Smooth muscle cell (in vitro differentiated cells): ENCODE data around the gene TRIM63. TPM values are rescaled to one million over a fixed set of nuclear protein-coding genes. Genes with fewer than 3 reads are reported as not detected.

Experiments used
- DNase-seq: peaks from one replicate; lab custom pipeline; 2025; ENCODE audit not compliant: unreplicated experiment; lab: John Stamatoyannopoulos, UW
- H2AFZ ChIP-seq: fragments of 200-600 bp; sonication (generic); 2 replicates; pipeline ENCODE4 v1.6.0; 2016; ENCODE audit warnings: antibody characterized with exemption, low read depth, mild to moderate bottlenecking
- H3F3A ChIP-seq: fragments of 200-600 bp; sonication (generic); 2 replicates; pipeline ENCODE4 v1.6.0; 2017; ENCODE audit warnings: antibody characterized with exemption, low read depth
- H3K27ac ChIP-seq: fragments of 200-600 bp; sonication (generic); 2 replicates; pipeline ENCODE4 v1.5.1; 2016; ENCODE audit warnings: low read depth, mild to moderate bottlenecking
- H3K27me3 ChIP-seq: fragments of 200-600 bp; sonication (generic); 2 replicates; pipeline ENCODE4 v1.6.1; 2016; ENCODE audit warnings: low read depth, mild to moderate bottlenecking
- H3K36me3 ChIP-seq: fragments of 200-600 bp; sonication (generic); 2 replicates; pipeline ENCODE4 v1.5.1; 2016; ENCODE audit warnings: low read depth
- H3K4me1 ChIP-seq: fragments of 200-600 bp; sonication (generic); 2 replicates; pipeline ENCODE4 v1.5.1; 2016; ENCODE audit warnings: low read depth
- H3K4me2 ChIP-seq: fragments of 200-600 bp; sonication (generic); 2 replicates; pipeline ENCODE4 v1.6.0; 2016; ENCODE audit warnings: mild to moderate bottlenecking
- H3K4me3 ChIP-seq: fragments of 200-600 bp; sonication (generic); 2 replicates; pipeline ENCODE4 v1.5.1; 2016; ENCODE audit warnings: mild to moderate bottlenecking
- H3K79me2 ChIP-seq: fragments of 200-600 bp; sonication (generic); 2 replicates; pipeline ENCODE4 v1.6.0; 2016; ENCODE audit warnings: low read depth, mild to moderate bottlenecking
- H3K9ac ChIP-seq: fragments of 200-600 bp; sonication (generic); 2 replicates; pipeline ENCODE4 v1.6.0; 2016; ENCODE audit warnings: low read depth
- H3K9me3 ChIP-seq: fragments of 200-600 bp; sonication (generic); replicated peaks from 2 replicates; pipeline ENCODE4 v1.5.1; 2016; ENCODE audit warnings: low read depth
- H4K20me1 ChIP-seq: fragments of 200-600 bp; sonication (generic); 2 replicates; pipeline ENCODE4 v1.6.0; 2016; ENCODE audit warnings: low read depth
- WGBS: methylation state at CpG from one replicate; pipeline ENCODE4 v1.1.7; 2016; ENCODE audit warnings: low lambda C conversion rate; 5-methylcytosine and 5-hydroxymethylcytosine counted together
- polyA plus RNA-seq: library from polyadenylated mRNA; unstranded; fragments of >200 nt; fragmentation: Nextera tagmentation; extraction: Ambion mirVana; gene quantifications from 2 replicates; pipeline ENCODE4 v1.2.1, GENCODE V29; 2016
- total RNA-seq: library from RNA; depleted of rRNA; stranded (reverse); fragments of >200 nt; gene quantifications from 2 replicates; pipeline ENCODE4 v1.2.3, GENCODE V29; 2014
- TF ChIP-seq, protein P1 (sequence below): fragments of 200-600 bp; sonication (generic); IDR thresholded peaks from 2 replicates; pipeline ENCODE4 v1.5.1; 2017; ENCODE audit warnings: borderline replicate concordance, mild to moderate bottlenecking, antibody characterized with exemption; ENCODE audit not compliant: insufficient read depth, poor library complexity, severe bottlenecking

The TRIM63 gene
- total and polyA plus RNA-seq, 2 experiments from 2014 or later = 0.14 TPM; not detected in 1

DNA sequence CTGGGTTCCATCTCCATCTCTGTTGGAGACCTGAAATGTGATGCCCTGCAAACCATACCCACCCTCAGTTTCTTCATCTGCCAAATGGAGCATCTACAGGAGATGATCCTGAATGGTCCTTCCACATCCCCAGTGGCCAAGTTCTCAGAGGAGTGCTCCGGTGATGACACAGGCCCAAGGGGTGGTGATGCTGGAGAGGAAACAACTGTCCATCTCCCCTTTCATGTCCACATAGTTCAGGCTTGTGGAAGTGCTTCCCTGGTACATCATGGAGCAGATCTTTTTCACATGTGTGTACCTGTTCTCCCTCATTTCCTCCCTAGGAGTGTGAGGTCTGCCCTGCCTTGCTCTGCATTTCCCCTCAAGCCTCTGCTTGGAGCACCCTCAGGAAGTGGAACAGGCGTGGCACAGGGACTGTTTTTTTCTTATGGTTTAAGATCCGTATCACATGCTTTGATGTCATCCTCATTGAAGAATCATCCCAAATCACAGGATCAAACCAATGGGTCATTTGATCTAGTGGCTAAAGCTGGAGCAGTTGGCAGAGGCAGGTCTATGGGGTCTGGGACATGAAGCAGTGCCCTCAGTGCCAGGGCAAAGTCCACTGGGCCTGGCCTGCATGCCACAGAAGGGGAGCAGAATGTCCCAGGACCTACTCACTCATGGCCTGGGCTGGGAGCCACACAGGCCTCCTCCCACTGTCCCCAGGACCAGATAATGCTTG lies 8.2 kb upstream of the TRIM63 start:
- Histone ChIP-seq H3K4me1 (no peaks in the 10 kb centered on the region), H3K9ac (no peak overlapping the region), H3F3A (no peaks in the 10 kb centered on the region), H3K4me2 (no peak overlapping the region), H3K36me3 (no peaks in the 10 kb centered on the region), H2AFZ (no peak overlapping the region), H3K4me3 (no peak overlapping the region), H3K9me3 (no peaks in the 10 kb centered on the region), H3K27ac (no peak overlapping the region), H3K27me3 (no peaks in the 10 kb centered on the region), H3K79me2 (no peaks in the 10 kb centered on the region), H4K20me1 (no peaks in the 10 kb centered on the region)
- TF ChIP-seq, protein P1, sequence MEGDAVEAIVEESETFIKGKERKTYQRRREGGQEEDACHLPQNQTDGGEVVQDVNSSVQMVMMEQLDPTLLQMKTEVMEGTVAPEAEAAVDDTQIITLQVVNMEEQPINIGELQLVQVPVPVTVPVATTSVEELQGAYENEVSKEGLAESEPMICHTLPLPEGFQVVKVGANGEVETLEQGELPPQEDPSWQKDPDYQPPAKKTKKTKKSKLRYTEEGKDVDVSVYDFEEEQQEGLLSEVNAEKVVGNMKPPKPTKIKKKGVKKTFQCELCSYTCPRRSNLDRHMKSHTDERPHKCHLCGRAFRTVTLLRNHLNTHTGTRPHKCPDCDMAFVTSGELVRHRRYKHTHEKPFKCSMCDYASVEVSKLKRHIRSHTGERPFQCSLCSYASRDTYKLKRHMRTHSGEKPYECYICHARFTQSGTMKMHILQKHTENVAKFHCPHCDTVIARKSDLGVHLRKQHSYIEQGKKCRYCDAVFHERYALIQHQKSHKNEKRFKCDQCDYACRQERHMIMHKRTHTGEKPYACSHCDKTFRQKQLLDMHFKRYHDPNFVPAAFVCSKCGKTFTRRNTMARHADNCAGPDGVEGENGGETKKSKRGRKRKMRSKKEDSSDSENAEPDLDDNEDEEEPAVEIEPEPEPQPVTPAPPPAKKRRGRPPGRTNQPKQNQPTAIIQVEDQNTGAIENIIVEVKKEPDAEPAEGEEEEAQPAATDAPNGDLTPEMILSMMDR = no peak
- WGBS = 87% methylated on average over 3 of the region's 3 CpGs
- no peak for DNase-seq

DNA sequence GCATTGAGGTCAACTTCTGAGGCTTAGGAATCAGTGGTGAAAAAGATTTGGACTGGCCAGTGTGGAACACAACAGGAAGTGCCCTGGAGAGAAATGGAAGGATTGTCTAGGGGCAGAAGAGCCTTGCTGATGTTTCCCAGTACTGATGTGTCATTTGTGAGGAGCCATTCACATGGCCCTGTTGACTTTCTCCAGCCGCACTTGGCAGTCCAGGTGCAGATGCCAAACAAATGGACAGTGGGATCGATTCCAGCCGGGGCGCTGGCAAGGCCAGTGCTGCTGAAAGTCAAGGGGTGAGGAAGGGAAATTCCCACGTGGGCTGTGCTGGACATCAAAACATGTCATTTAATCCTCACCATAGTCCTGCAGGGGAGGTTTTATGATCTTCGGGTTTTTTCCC lies 4.9 kb upstream of the TRIM63 start:
- H3K79me2 ChIP-seq = no peaks in the 10 kb centered on the region
- no peak overlapping the region for H2AFZ ChIP-seq
- H3K36me3 ChIP-seq = no peaks in the 10 kb centered on the region
- no peaks in the 10 kb centered on the region for H4K20me1 ChIP-seq
- no peaks in the 10 kb centered on the region for H3F3A ChIP-seq
- H3K27me3 ChIP-seq = no peaks in the 10 kb centered on the region
- H3K9ac ChIP-seq = no peak overlapping the region
- no peaks in the 10 kb centered on the region for H3K4me1 ChIP-seq
- no peak for DNase-seq
- H3K27ac ChIP-seq = no peak overlapping the region
- H3K4me3 ChIP-seq = no peak overlapping the region
- H3K9me3 ChIP-seq = no peaks in the 10 kb centered on the region
- WGBS = 56% methylated on average over 6 of the region's 6 CpGs
- TF ChIP-seq, protein P1 = no peak
- H3K4me2 ChIP-seq = no peak overlapping the region

DNA sequence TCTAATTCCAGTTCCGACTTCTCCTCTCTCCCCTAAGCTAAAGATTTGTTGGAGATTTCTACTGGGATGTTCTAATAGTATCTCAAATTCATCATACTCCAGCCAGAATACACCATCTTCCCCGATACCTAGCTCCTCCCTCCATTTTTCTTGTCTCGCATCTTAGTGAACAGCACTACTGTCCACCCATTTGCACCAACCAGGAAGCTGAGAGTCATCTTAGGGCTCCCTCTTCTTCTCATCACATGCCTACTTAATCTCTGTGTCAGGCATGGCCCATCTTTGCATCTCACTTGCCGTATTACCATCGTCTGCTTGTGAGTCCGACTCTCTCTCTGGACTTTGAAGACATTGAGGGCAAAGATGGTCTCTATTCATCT lies 3.5 kb upstream of the TRIM63 start:
- Histone ChIP-seq H3K4me3 (no peak overlapping the region), H2AFZ (no peak overlapping the region), H3K27ac (no peak overlapping the region), H3K79me2 (no peaks in the 10 kb centered on the region), H3K9me3 (no peaks in the 10 kb centered on the region), H3K4me2 (no peak overlapping the region), H4K20me1 (no peaks in the 10 kb centered on the region), H3K4me1 (no peaks in the 10 kb centered on the region), H3K9ac (no peak overlapping the region), H3F3A (no peaks in the 10 kb centered on the region), H3K27me3 (no peaks in the 10 kb centered on the region), H3K36me3 (no peaks in the 10 kb centered on the region)
- WGBS = 94% methylated on average over 6 of the region's 6 CpGs
- DNase-seq = no peak
- TF ChIP-seq, protein P1 = no peak
